ENCODE measurements around the gene PMF1. TPM values are rescaled to one million over a fixed set of nuclear protein-coding genes. Genes with fewer than 3 reads are reported as not detected.

The PMF1 gene
- total RNA-seq, 4 donors from 2014 or later, result 34.0 to 74.8 (median 49.5) TPM

- no peak for ATAC-seq (ENCODE audit: low FRiP score)
- TF ChIP-seq, protein P1, sequence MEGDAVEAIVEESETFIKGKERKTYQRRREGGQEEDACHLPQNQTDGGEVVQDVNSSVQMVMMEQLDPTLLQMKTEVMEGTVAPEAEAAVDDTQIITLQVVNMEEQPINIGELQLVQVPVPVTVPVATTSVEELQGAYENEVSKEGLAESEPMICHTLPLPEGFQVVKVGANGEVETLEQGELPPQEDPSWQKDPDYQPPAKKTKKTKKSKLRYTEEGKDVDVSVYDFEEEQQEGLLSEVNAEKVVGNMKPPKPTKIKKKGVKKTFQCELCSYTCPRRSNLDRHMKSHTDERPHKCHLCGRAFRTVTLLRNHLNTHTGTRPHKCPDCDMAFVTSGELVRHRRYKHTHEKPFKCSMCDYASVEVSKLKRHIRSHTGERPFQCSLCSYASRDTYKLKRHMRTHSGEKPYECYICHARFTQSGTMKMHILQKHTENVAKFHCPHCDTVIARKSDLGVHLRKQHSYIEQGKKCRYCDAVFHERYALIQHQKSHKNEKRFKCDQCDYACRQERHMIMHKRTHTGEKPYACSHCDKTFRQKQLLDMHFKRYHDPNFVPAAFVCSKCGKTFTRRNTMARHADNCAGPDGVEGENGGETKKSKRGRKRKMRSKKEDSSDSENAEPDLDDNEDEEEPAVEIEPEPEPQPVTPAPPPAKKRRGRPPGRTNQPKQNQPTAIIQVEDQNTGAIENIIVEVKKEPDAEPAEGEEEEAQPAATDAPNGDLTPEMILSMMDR (IDR thresholded peaks at IDR 0.05), result no peak
- no peak for DNase-seq (ENCODE audit: low spot score)
Observed at GRCh38 chr1:156286061-156286460, 73.3 kb downstream of the PMF1 start.

Small RNA genes within 50 kb of the gene (small RNA-seq; reads per million reads assigned to genes)
- gene RF00568, result not detected

Other genes starting within 250 kb of the PMF1 start
- gene ARHGEF2, start 234.5 kb upstream of the PMF1 start, total RNA-seq, result 100 to 1,000 TPM in 2 of 4 donors, 10 to 100 TPM in 2; 89.5 to 151 (median 98.6) TPM
- gene SSR2, start 192.1 kb upstream of the PMF1 start, total RNA-seq, result 100 to 1,000 TPM; 197 to 397 (median 308) TPM
- 10 to 100 TPM; 16.2 to 24.5 (median 18.6) TPM for gene UBQLN4, start 159.2 kb upstream of the PMF1 start, total RNA-seq
- 10 to 100 TPM; 45.8 to 74.3 (median 65.0) TPM for gene LAMTOR2, start 158.2 kb upstream of the PMF1 start, total RNA-seq
- gene RAB25, start 151.8 kb upstream of the PMF1 start, total RNA-seq, result under 1 TPM in 1 of 4 donors, not detected in 3; 0.84 TPM
- under 1 TPM; 0.56 to 0.96 (median 0.66) TPM for gene MEX3A, start 130.5 kb upstream of the PMF1 start, total RNA-seq
- 1,000 to 10,000 TPM in 1 of 4 donors, 100 to 1,000 TPM in 3; 288 to 1,820 (median 589) TPM for gene LMNA, start 98.3 kb upstream of the PMF1 start, total RNA-seq
- gene SEMA4A, start 59.4 kb upstream of the PMF1 start, total RNA-seq, result 10 to 100 TPM in 3 of 4 donors, 1 to 10 TPM in 1; 4.1 to 99.1 (median 24.6) TPM
- gene SLC25A44, start 18.9 kb upstream of the PMF1 start, total RNA-seq, result 10 to 100 TPM; 19.1 to 89.8 (median 36.3) TPM
- gene BGLAP, start 29.2 kb downstream of the PMF1 start, total RNA-seq, result 1 to 10 TPM in 1 of 4 donors, under 1 TPM in 1, not detected in 2; 0.82 to 5.0 TPM
- 1 to 10 TPM in 3 of 4 donors, under 1 TPM in 1; 0.74 to 3.4 (median 1.6) TPM for gene PAQR6, start 35.0 kb downstream of the PMF1 start, total RNA-seq
- 10 to 100 TPM; 51.0 to 81.2 (median 53.2) TPM for gene SMG5, start 69.8 kb downstream of the PMF1 start, total RNA-seq
- gene TMEM79, start 71.3 kb downstream of the PMF1 start, total RNA-seq, result 1 to 10 TPM; 1.3 to 4.3 (median 1.4) TPM
- 10 to 100 TPM; 44.0 to 71.1 (median 55.9) TPM for gene GLMP, start 82.7 kb downstream of the PMF1 start, total RNA-seq
- not detected for gene VHLL, start 86.3 kb downstream of the PMF1 start, total RNA-seq
- gene CCT3, start 125.3 kb downstream of the PMF1 start, total RNA-seq, result 100 to 1,000 TPM; 187 to 277 (median 213) TPM
- not detected for gene TSACC, start 125.5 kb downstream of the PMF1 start, total RNA-seq
- not detected for gene RHBG, start 156.2 kb downstream of the PMF1 start, total RNA-seq

Measured in omental fat pad (tissue), 4 donors.